ENCODE data around the gene SMAD3. TPM values are rescaled to one million over a fixed set of nuclear protein-coding genes. Genes with fewer than 3 reads are reported as not detected.
A peak's percentile ranks its signal among the peaks of the same experiment; 100 is the strongest.

SMAD3 gene
- total RNA-seq, 2 donors from 2014 or later: 47.4 to 68.9 TPM

- H3K36me3 Mint-ChIP-seq (ENCODE audit: insufficient read depth in 2 of 2): peaks cover 5% of the 10 kb centered on the region in 2 donors
- H3K27me3 Mint-ChIP-seq (ENCODE audit: low read depth): no peaks in the 10 kb centered on the region
- ATAC-seq (replicated peaks in 1 of 2): no peak
- H3K4me3 Mint-ChIP-seq: no peak overlapping the region
- no peaks in the 10 kb centered on the region for H3K9me3 Mint-ChIP-seq
- peaks cover 21% of the 10 kb centered on the region for H3K4me1 Mint-ChIP-seq (ENCODE audit: low read depth)
- no peak for DNase-seq
- H3K27ac Mint-ChIP-seq: no peak overlapping the region
These were observed 100.2 kb downstream of the SMAD3 start for GRCh38 chr15:67165254-67166253.

DNA sequence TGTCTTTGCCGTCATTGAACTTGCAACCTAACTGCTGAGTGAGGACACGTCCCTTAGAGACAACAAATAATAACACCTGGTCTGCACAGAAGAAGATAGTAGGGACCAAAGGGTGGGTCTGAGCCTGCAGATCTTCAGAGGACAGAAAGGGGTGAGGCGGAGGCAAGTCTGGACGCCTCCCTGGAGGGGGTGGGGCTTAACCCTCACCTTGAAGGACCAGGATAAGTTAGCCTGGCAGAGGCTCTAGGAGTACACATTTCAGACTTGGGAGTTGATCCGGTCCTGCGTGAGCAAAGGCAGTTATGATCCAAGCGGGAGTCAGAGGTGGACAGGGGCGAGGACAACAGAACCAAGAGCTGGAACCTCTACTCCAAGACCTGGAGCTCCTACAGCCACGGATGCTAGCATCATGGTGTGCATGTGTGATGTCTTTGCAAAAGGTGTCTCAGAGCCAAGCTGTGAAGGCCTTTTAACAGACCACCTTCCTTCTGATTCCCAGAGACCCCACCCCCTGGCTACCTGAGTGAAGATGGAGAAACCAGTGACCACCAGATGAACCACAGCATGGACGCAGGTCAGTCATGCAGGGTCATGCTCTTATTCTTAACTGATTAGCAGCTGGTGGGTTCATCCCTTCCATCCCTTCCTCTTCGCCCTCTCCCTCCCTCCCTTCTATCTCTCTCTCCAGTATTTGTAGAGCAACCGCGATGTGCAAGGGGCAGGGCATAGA, 101.0 kb downstream of the SMAD3 start:
- H3K36me3 Mint-ChIP-seq (ENCODE audit: insufficient read depth in 2 of 2): peaks cover 5% of the 10 kb centered on the region in 2 donors
- no peak overlapping the region for H3K27ac Mint-ChIP-seq
- no peak for DNase-seq
- H3K9me3 Mint-ChIP-seq: no peaks in the 10 kb centered on the region
- H3K27me3 Mint-ChIP-seq (ENCODE audit: low read depth): no peaks in the 10 kb centered on the region
- H3K4me1 Mint-ChIP-seq (ENCODE audit: low read depth): peaks cover 26% of the 10 kb centered on the region
- no peak overlapping the region for H3K4me3 Mint-ChIP-seq
- ATAC-seq (replicated peaks in 1 of 2): no peak

- H3K36me3 Mint-ChIP-seq (ENCODE audit: insufficient read depth in 2 of 2): peaks cover 5% of the 10 kb centered on the region in 2 donors
These were observed 101.7 kb downstream of the SMAD3 start for GRCh38 chr15:67167091-67167490.

DNA sequence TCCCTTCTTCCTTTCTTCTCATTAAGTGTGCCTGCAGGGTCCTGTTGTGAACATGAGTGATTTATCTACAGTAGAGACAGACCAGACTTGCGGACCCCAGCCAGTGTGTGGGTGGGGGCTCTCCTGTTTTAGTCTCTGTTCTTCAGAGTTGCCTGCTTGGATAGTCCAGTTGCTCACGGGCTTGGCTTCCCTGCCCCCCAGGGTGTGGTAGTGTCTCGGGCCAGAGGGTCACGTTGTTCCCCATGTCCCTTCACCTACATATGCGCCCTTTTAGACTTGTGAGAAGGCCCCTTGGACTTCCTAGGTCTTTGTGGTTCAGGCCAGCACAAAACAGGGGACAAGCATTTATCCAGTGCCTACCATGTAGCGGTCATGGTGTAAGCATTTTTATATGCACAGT, 103.3 kb downstream of the SMAD3 start:
- peaks cover 49% of the 10 kb centered on the region for H3K4me1 Mint-ChIP-seq (ENCODE audit: low read depth)
- no peaks in the 10 kb centered on the region for H3K27me3 Mint-ChIP-seq (ENCODE audit: low read depth)
- no peak for DNase-seq
- peak overlapping the region; percentile 8 for H3K27ac Mint-ChIP-seq
- H3K36me3 Mint-ChIP-seq (ENCODE audit: insufficient read depth in 2 of 2): peaks cover 5% of the 10 kb centered on the region in 2 donors
- no peaks in the 10 kb centered on the region for H3K9me3 Mint-ChIP-seq
- H3K4me3 Mint-ChIP-seq: no peak overlapping the region
- no peak for ATAC-seq (replicated peaks in 1 of 2)

More at GRCh38 chr15:67167091-67167490, 101.7 kb downstream of the SMAD3 start:
- H3K27ac Mint-ChIP-seq: no peak overlapping the region
- peaks cover 33% of the 10 kb centered on the region for H3K4me1 Mint-ChIP-seq (ENCODE audit: low read depth)
- ATAC-seq (replicated peaks in 1 of 2) (no peak), DNase-seq (no peak)
- no peak overlapping the region for H3K4me3 Mint-ChIP-seq
- H3K9me3 Mint-ChIP-seq: no peaks in the 10 kb centered on the region
- no peaks in the 10 kb centered on the region for H3K27me3 Mint-ChIP-seq (ENCODE audit: low read depth)

GRCh38 chr15:67170143-67170925, 104.9 kb downstream of the SMAD3 start:
- peaks cover 5 to 9% of the 10 kb centered on the region in 2 donors for H3K36me3 Mint-ChIP-seq (ENCODE audit: insufficient read depth in 2 of 2)
- H3K27ac Mint-ChIP-seq: peak overlapping the region; percentile 52
- H3K9me3 Mint-ChIP-seq: no peaks in the 10 kb centered on the region
- ATAC-seq (replicated peaks in 1 of 2): no peak
- H3K4me3 Mint-ChIP-seq: no peak overlapping the region
- no peaks in the 10 kb centered on the region for H3K27me3 Mint-ChIP-seq (ENCODE audit: low read depth)
- DNase-seq: no peak
- peaks cover 65% of the 10 kb centered on the region for H3K4me1 Mint-ChIP-seq (ENCODE audit: low read depth)

GRCh38 chr15:67171471-67171870, 106.1 kb downstream of the SMAD3 start:
- Mint-ChIP-seq H3K27ac (peak overlapping the region; percentile 66), H3K9me3 (no peaks in the 10 kb centered on the region), H3K36me3 (ENCODE audit: insufficient read depth in 2 of 2) (peaks cover 2 to 9% of the 10 kb centered on the region in 2 donors), H3K27me3 (ENCODE audit: low read depth) (no peaks in the 10 kb centered on the region), H3K4me1 (ENCODE audit: low read depth) (peaks cover 76% of the 10 kb centered on the region), H3K4me3 (no peak overlapping the region)
- DNase-seq (no peak), ATAC-seq (replicated peaks in 1 of 2) (no peak)

- Mint-ChIP-seq H3K36me3 (ENCODE audit: insufficient read depth in 2 of 2) (peaks cover 0 to 9% of the 10 kb centered on the region in 2 donors), H3K27ac (peak overlapping the region; percentile 66), H3K4me3 (peak overlapping the region in 1 of 2 donors; percentile 28), H3K4me1 (ENCODE audit: low read depth) (peaks cover 83% of the 10 kb centered on the region), H3K27me3 (ENCODE audit: low read depth) (no peaks in the 10 kb centered on the region), H3K9me3 (no peaks in the 10 kb centered on the region)
- peak; percentile 51 to 60 for ATAC-seq (replicated peaks in 1 of 2)
- peak; percentile 48 to 53 for DNase-seq
These were observed 106.8 kb downstream of the SMAD3 start for GRCh38 chr15:67172172-67172571.

GRCh38 chr15:67173005-67173404, 107.6 kb downstream of the SMAD3 start:
- no peaks in the 10 kb centered on the region for H3K27me3 Mint-ChIP-seq (ENCODE audit: low read depth)
- no peak overlapping the region for H3K27ac Mint-ChIP-seq
- no peak for DNase-seq
- H3K4me1 Mint-ChIP-seq (ENCODE audit: low read depth): peaks cover 88% of the 10 kb centered on the region
- no peak for ATAC-seq (replicated peaks in 1 of 2)
- no peaks in the 10 kb centered on the region for H3K9me3 Mint-ChIP-seq
- peaks cover 0 to 9% of the 10 kb centered on the region in 2 donors for H3K36me3 Mint-ChIP-seq (ENCODE audit: insufficient read depth in 2 of 2)
- no peak overlapping the region for H3K4me3 Mint-ChIP-seq

DNA sequence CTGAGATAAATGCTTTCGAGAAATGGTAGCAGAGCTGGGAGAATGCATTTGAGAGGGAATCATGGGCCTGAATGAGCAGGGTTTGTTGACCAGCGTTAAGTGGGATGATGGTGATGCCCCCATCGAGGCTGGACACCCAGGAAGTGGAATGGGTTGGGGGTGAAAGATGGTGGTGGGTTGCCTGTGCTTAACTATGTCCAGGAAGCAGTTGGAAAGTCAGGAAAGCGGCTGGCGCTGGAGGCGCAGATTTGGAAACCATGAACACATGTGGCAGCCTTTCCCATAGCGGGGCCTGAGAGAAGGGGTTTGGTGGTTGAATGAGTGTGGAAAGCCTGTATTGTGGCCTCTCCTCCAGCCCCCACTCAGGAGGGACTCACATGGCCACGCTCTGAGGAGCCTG, 108.4 kb downstream of the SMAD3 start:
- no peak overlapping the region for H3K4me3 Mint-ChIP-seq
- DNase-seq (no peak), ATAC-seq (replicated peaks in 1 of 2) (no peak)
- no peaks in the 10 kb centered on the region for H3K27me3 Mint-ChIP-seq (ENCODE audit: low read depth)
- no peaks in the 10 kb centered on the region for H3K9me3 Mint-ChIP-seq
- peak overlapping the region; percentile 62 for H3K27ac Mint-ChIP-seq
- peaks cover 80% of the 10 kb centered on the region for H3K4me1 Mint-ChIP-seq (ENCODE audit: low read depth)
- H3K36me3 Mint-ChIP-seq (ENCODE audit: insufficient read depth in 2 of 2): peaks cover 0 to 4% of the 10 kb centered on the region in 2 donors

GRCh38 chr15:67174446-67174845, 109.0 kb downstream of the SMAD3 start:
- Mint-ChIP-seq H3K36me3 (ENCODE audit: insufficient read depth in 2 of 2) (peaks cover 0 to 4% of the 10 kb centered on the region in 2 donors), H3K27ac (peak overlapping the region; percentile 62), H3K27me3 (ENCODE audit: low read depth) (no peaks in the 10 kb centered on the region), H3K4me1 (ENCODE audit: low read depth) (peaks cover 78% of the 10 kb centered on the region), H3K9me3 (no peaks in the 10 kb centered on the region), H3K4me3 (peak overlapping the region; percentile 48 to 80)
- DNase-seq (no peak), ATAC-seq (replicated peaks in 1 of 2) (no peak)

DNA sequence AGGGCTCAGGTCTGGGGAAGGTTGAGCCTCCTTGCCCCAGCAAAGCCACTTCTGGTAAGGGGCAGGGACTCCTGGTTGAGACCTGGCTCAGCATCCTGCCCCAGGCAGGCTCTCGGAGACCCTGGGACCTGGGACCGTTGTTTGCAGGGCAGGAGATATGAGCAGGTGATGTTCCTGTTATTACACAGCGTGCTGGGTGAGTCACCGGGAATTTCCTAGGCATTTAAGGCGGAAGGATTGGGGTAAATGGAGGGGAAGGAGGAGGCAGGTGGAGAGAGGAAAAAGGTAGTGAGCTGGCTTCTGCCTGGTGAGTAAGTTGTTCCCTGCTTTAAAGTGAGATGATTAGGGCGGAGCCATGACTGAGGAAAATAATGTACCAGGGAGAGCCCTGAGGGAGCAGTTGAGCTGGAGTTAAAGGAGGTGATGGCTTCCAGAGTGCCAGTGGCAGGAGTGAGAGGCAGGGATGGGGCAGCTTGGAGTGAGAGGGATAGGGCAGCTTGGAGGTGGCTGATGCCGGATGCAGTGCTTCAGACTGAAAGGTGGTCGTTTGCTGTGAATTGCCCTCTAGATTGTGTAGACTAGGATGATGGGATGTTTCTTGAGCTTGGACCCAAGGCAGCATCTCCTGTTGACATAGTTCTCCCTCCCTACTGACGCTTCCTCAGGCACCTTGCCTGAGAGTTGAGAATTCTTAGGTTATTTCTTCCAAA, 109.6 kb downstream of the SMAD3 start:
- peaks cover 2 to 6% of the 10 kb centered on the region in 2 donors for H3K36me3 Mint-ChIP-seq (ENCODE audit: insufficient read depth in 2 of 2)
- DNase-seq: peak; percentile 36
- H3K9me3 Mint-ChIP-seq: no peaks in the 10 kb centered on the region
- H3K4me1 Mint-ChIP-seq (ENCODE audit: low read depth): peaks cover 73% of the 10 kb centered on the region
- ATAC-seq (replicated peaks in 1 of 2): peak; percentile 50 to 54
- H3K27me3 Mint-ChIP-seq (ENCODE audit: low read depth): no peaks in the 10 kb centered on the region
- H3K4me3 Mint-ChIP-seq: peak overlapping the region; percentile 48 to 80
- peak overlapping the region; percentile 62 for H3K27ac Mint-ChIP-seq

DNA sequence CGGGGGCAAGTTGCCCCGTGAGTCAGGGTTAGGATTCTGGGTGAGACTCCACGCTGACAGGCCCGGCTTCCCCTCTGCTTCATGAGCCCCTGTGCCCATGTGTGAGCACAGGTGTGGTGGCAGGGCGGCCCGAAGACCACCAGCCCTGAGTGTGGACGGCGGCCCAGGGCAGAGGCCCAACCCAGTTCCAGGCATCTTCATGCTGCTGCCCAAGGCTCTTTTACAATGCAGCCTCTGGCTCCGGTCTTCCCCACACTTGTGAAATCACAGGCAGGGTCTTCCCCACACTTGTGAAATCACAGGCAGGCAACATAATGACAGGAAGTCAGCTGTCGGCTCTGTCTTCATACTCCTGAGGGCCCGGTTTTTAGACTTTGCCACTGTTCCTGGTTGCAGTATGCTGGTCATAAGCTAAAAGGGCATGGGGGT, 110.3 kb downstream of the SMAD3 start:
- H3K4me1 Mint-ChIP-seq (ENCODE audit: low read depth): peaks cover 67% of the 10 kb centered on the region
- H3K36me3 Mint-ChIP-seq (ENCODE audit: insufficient read depth in 2 of 2): peaks cover 2 to 6% of the 10 kb centered on the region in 2 donors
- peak; percentile 69 to 81 for ATAC-seq (replicated peaks in 1 of 2)
- peak; percentile 52 to 59 for DNase-seq
- peak overlapping the region; percentile 52 for H3K27ac Mint-ChIP-seq
- H3K4me3 Mint-ChIP-seq: peak overlapping the region; percentile 48 to 80
- no peaks in the 10 kb centered on the region for H3K9me3 Mint-ChIP-seq
- H3K27me3 Mint-ChIP-seq (ENCODE audit: low read depth): no peaks in the 10 kb centered on the region
